ENCODE results near the gene CDX2.
A peak's percentile ranks its signal among the peaks of the same experiment; 100 is the strongest.
"Not testable (repeated sequence)": the region's sequence is repeated elsewhere in the genome, so short reads cannot be mapped to it uniquely, and the experiment has no call there.

Gene CDX2, protein sequence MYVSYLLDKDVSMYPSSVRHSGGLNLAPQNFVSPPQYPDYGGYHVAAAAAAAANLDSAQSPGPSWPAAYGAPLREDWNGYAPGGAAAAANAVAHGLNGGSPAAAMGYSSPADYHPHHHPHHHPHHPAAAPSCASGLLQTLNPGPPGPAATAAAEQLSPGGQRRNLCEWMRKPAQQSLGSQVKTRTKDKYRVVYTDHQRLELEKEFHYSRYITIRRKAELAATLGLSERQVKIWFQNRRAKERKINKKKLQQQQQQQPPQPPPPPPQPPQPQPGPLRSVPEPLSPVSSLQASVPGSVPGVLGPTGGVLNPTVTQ

DNA sequence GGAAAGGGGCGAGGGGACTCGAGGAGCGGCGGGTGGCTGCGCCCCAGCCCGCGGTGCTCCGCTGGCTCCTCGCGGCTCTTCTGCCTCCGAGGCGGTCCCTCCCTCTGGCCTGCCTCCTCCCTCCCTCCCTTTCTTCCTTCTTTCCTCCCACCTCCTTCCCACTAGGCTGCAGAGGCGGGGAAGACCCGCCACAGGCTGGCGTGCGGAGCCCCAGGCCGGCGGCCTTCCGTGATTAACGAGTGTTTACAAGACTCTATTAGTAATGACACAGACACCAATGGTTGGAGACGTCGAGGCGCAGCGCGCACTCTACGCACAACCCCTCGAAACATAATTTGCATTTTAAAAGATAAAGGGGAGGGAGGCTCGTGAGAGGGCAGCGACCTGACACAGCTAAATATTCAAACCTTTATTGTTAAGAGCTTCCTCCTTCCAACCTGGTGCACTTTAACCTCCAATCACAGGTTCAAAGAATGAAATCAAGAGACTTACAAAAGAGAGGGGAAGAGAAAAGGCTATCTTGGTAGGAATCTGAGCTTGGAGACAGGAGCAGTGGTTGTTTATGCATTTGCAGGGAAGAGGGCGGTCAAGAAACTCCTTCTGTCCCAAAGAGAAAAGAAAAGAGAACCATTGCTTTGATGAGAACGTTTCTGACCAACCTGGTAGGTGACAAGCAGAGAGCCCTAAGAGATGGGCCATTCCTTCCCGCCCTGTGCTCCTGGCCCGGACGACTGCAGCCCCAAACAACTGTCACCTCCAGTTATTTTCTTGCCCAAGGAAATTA is at the start of gene CDX2:
Gene CDX2 (minus strand): TSS at position 234 of the 784 bp plus-strand sequence. CDS start 309 bp downstream, outside the sequence.
- DNase-seq = no peak

DNA sequence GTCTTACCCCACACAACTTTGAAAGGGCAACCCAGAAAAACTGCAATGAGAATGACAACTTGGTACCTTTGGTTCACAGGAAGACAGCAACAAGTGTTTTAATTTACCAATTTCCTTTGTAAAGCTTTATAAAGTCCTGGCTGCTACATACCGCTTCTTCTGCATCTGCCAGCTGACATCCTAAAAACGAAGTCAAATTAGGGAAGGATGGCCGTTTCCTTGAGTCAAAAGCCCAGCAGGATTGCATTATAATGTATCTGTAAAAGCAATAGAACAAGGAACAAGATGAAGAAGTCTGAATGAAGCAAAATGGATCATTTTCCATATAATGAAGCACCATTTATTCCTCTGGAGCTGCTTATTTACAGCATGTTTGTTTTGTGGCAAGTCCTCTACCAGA is 45.2 kb upstream of the CDX2 start:
- DNase-seq = no peak

DNA sequence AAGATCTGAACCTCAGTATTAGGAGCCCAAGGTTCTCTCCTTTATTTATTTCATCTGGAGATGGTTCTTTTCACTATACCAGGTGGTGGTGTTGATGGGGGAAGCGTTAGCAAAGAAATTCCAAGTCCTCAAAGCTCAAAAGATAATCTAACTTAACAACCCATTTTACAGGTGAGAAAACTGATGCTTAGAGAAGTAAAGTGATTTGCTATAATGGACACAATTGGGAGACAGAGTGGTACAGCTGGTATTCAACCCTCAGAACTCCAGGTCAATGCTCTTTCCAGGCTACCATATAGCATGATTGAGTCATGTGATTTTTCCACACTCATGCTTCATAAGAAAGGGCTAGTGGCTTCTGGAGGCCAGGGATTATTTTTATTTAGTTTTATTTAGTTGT is 44.4 kb upstream of the CDX2 start:
- DNase-seq = no peak

DNA sequence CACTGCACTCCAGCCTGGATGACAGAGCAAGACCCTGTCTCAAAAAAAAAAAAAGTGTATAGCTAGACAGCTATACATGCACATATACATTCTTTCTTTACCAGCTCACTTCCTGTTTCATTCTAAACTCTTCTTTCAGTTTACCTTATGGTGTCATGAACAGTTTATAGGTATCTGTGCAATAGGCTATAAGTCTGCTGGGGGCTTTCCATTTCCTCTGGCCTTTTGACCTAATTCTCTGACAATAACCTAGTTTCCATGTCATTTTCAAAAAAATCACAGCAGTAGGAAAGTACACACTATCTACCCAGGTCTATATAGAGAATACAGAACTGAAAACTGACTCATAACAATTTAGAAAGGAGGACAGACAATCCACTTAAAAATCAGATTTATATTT is 43.8 kb upstream of the CDX2 start:
- no peak for DNase-seq

DNA sequence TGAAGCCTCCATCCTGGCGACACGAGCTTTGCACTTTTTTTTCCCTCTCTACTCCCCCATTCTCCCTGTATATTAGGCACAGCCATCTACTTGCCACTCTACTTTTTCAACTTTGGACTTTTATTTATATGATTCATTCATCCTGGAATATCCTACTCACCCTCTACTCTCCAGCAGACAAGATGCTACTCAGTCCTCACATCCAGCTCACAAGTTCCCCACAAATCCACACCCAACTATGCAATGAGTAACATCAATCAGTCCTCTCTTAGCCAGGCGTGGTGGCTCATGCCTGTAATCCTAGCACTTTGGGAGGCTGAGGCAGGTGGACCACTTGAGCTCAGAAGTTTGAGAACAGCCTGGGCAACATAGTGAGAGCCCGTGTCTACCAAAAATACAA is 43.3 kb upstream of the CDX2 start:
- DNase-seq = no peak

DNA sequence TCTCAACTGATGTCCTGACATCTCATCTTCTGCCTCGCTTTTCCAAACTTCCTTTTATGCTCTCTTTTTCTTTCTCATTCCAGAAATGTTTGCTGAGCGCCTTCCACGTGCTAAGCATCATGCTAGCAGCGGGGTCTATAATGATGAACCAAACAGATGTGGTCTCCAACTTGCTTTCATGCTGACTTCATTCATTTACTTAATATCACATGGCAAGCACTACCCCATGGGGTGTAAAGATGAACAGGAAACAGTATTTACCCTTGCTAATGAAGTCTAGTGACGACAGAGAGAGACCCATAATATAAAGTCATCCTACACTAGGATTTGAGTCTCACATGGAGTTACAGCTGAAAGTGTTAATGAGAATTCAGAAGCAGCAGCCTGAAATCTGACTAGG is 40.9 kb upstream of the CDX2 start:
- DNase-seq = no peak

DNA sequence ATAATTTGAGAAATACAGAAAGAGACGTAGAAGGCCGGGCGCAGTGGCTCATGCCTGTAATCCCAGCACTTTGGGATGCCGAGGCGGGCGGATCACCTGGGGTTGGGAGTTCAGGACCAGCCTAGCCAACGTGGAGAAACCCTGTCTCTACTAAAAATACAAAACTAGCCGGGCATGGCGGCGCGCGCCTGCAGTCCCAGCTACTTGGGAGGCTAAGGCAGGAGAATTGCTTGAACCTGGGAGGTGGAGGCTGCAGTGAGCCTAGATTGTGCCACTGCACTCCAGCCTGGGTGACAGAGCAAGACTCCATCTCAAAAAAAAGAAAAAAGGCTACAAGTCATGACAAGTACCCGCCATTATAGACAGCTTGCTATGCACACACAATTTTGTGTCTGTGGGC is 35.9 kb upstream of the CDX2 start:
- DNase-seq = not testable (repeated sequence)

DNA sequence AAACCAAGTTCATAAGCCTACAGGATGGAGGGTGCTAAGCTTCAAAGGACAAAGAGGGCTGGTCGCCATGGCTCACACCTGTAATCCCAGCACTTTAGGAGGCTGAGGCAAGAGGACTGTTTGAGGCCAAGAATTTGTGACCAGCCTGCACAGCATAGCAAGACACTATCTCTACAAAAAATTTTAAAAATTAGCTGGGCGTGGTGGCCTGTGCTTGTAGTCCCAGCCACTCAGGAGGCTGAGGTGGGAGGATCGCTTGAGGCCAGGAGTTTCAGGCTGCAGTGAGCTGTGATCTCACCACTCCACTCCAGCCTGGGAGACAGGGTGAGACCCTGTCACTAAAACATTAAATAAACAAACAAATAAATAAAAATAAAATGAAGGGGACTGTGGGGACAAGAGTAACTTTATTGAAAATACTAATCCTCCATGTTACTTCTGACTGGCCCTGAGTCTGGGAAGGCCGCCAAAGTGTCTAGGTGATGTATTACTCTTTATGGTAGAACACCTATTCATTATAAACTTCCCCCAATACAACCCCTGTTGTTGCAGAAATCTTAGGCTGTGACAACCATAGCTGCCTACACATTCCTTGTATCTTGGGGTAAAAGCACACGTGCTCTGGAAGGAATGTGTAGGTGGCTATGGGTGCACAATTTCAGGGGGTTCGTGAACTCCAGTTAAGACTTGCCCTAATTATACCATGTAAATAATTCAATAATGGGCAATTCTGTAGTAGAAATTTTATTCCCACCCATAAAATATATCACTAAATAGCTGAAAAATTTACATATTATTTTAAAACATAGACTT is 34.0 kb upstream of the CDX2 start:
- no peak for DNase-seq

DNA sequence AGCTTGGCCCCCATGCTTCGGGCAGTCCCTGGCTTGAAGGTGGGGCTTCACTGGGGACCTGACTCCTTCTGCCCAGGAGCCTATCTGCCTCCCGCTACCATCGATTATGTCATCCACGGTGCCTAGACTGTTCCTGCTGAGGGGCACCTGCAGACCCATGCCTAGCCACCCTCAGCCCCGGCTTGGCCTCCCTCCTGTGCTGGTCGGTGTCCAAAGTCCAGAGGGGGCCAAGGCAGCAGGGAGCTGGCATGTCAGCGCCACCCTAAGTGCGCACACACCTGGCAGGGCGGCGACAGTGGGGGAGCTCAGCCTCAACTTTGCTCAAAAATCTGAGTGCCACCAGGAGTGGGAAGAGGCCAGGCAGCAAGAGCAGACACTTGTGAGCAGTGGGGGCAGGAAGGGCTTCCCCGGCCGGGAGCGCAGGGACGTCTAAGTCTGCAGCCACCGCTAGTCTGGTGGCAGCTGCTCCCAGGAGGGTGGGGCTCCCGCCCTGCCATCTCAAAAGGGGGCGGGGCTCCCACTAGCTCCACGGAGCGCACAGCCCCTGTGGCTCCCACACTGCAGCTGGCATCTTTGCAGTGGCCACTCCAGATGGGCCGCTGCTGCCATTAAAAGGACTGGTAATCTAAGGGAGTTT is 32.8 kb upstream of the CDX2 start:
- no peak for DNase-seq

DNA sequence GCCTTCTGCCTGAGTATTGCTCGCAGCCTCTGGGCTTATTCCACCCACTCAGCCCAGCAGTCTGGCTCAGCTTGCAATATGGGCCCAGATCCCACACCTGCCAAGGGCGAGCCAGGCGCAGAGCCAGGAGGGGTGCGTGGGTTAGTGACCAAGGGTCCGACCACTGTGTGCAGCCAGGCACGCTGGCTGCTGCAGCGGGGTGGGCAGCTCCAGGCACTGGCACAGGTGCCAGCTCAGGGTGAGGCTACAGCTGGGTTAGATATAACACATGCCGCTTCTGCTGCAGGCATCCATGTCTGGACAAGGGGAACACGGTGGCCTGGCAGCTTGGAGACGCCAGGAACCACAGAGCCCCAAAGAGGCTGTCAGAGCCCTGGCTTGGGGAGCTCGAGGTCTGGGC is 31.9 kb upstream of the CDX2 start:
- DNase-seq = no peak

DNA sequence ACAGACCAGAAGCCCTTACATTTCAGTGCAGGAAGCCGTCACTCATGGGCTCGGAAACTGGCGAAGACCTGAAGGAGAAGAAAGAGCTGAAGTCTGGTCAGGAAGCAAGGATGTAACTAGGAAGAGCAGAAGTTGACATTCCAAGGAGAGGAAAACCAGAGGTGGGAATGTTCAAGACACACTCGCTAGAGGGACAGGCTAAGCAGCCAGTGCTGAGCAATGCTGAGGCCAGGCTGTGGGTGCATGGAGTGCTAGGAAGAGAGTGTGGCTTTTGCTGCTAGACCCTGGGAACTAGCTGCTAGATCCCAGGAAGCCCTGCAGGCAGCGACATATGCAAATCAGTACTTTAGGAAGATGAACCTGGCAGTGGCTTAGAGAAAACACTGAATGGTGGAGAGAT is 31.5 kb upstream of the CDX2 start:
- DNase-seq = no peak

DNA sequence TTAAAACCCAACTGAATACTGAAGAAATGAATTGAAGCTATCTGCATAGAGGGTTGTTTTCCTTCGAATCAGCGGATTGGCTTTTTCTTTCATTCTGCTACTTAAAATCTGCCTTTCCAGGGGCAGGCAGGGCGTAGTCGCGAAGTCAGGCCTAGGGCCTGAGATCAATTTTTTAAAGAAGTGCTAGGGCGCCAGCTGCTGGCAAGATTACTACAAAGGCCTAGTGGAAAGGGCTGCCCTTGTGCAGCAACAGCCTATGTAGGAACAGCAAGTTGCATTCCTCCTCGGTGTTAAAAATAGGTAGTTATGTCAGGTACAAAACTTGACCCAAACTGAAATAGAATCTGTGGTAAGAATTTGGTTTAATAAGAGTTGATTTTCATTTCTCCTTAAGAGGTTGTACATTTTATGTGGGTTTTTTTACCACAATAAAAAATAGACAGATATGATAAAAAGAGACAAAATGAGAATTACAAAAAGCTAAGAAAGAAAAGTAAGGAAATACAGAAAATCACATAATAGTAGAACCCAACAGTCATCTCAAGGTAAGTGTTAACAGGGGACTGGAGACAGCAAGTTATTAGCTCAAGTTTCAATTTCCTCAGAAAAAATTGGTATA is 28.9 kb upstream of the CDX2 start:
- DNase-seq = peak; percentile 4

DNA sequence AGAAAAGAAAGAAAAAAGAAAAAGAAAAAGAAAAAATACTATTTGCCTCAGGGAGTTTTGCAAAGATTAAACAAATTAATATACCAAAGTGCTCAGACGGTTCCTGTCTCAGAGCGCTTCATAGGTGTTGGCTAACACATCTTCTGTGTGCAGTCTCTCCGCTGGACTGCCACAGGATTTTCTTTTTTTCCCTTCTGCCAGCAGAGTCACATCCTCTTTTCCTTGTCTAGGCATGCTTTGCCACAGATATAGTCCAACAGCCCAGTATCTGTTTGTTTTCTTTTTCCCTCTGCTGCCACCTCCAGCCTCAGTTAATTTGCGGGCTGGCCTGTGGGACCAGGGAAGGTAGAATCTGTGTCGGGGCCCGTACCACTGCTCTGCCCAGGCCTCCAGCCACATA is 22.8 kb upstream of the CDX2 start:
- DNase-seq = no peak

DNA sequence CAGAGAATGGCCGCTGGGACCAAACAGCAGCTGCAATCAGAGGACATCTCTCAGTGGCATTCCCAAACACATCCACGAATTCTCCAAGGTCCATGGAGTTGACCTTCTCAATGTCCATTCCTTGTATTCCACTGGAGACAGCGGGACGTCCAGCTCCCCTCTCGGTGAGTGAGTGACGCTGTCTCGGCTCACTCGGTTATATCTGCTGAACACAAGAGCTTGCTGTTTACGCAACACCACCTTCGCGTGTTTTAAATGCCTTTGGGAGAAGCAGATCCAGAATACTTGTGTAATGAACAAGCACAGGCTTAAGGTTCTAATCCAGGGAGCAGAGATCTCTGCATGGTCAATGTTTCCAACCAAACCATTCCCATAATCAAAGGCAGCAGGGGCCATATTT is 19.4 kb upstream of the CDX2 start, which contains the start of gene URAD:
Gene URAD (minus strand): TSS at position 174 of the 400 bp plus-strand sequence. CDS start 56 bp downstream, at position 118.
- no peak for DNase-seq

DNA sequence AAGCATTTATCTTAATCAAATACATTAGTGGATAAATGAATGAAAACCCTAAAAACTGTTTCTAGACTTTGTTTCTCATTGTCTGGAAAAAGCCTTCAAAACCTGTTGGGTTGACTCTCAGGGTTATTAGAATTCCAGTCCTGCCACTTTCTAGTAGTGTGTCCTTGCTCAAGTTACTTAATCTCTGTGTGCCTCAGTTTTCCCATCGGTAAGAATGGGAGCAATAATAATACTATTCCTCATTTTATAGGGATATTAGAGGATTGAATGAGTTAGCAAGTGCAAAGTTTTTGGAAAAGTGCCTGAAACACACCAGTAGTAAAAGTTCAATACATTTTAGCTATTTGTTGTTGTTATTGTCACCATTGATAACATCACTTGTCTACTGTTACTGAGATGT is 16.5 kb upstream of the CDX2 start:
- no peak for DNase-seq

DNA sequence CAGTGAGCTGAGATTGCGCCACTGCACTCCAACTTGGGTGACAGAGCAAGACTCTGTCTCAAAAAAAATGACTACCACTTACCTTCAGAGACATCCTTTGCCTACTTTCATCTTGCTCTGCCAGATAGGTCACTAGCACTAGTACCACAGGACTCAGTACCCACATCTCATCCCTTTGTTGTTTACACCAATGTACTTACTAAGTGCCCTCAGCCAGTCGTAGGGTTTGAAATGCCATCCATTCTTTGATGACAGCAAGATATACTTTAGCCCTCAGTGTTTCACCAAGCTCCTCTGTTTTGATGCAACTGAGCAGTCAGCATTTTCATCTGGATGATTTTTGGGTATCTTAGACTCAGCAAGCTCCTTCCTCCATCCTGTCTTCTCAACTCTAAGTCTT is 13.2 kb upstream of the CDX2 start:
- no peak for DNase-seq

DNA sequence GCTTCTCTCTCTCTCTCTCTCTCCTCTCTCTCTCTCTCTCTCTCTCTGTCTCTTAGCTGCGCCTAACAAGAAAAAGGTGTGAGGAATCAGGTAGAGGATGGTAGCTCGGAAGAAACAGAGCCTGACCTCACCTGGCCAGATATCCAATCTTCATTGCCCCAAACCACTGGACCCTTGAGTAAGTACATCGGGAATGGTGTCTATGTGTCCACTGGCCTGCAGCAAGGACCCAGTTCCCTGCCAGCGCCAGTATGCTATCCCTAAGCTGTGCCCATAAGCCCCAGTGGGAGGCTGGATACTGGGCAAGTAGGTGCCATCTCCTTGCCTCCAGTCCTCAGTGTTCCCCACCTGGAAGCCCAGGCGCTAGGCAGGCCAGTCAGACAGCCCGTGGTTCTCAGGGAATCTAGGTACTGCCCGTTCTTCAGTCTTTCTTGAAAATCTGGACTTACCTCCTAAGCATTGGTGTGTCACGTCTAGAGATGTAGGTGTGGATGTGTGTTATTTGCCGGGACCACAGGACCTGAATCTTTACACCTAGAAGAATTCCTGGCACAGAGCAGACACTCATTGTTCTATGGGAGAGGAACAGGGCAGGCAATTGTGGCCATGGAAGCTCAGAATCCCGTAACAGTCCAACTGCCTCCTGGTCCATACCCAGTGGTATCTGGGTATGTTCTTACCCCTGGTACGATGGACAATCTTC is 12.0 kb upstream of the CDX2 start:
- no peak for DNase-seq

DNA sequence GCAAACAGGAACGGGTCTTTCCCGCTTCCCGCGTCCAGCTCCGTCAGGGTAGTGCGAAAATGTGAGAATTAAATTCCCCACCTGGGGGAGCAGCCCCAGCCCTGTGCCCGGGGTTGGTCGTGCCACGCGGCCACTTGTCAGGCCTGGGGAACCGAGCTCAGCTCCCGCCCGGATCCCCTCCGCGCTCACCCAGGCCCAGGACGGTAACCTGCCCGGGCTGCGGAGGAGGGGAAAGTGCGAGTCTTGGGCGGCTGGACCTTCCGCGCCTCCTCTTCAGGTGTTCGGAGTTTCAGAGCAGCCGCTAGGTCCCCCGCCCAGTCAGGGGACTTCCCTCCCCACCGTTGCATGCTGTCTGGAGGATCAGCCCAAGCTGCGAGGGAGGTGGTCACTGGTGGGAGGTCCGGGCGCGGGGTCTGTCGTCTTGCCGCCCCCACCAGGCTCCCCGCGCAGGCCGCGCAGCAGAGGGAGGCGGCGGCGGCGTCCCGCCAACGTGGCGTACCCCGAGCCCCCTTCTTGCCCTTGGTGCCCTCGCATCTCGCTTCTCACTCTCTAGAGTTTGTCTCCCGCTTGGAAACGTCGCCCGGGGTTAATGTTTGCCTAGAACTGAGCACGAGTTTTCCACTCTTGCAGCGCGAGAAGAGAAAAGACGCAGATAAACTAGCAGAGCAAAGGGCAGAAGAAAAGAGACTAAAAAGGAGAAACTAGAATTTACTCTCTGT is 11.3 kb upstream of the CDX2 start:
- DNase-seq = no peak

DNA sequence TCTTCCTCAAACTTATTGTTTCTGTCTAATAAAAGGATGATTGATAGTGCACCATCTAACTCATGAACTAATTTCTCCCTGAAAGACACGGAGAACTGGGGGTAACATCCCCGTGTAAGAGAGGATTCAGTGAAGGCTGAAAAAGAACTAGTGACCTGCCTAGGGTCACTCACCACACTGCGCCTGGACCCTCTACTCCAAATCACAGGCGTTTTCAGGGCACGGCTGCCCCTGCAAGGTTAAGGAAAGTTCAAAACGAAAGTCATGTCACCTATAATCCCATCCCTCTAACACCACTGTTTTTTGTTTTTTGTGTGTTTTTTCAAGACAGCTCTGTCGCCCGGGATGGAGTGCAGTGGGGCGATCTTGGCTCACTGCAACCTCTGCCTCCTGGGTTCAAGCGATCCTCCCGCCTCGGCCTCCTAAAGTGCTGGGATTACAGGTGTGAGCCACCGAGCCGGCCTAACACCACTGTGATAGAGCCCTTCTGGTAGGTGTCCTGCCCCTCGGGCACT is 10.7 kb upstream of the CDX2 start:
- no peak for DNase-seq

DNA sequence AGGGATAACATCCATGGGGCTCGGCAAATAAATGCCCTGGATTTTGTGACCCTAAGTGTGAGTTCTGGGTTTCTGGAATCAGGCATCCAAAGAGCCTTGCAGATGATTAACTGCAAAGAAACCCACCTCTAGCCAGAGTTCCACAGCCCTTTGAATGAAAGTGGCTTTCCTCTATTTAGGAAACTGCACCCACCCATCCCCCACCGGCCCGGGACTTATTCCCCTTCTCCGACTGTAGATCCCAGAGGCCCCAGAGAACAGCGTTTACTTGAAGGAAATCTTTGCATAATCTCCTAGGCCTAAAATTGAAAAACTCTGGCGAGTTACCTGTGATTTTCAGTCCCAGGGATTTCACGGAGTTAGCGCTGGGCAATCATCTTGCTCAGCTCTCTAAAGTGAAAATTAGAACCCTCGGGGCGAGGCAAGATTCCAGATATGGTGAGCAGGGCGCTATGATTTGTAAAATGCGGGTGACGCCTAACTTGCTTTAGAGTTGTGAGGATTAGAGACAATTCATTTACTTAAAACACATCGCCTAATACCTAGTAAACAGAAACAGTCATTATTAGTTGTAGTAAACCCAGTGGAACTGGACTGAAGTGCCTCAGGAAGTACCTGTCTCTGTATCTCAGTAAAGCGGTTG is 10.0 kb upstream of the CDX2 start:
- no peak for DNase-seq
